Measurements from ENCODE around the gene IL1RAPL2. TPM values are rescaled to one million over a fixed set of nuclear protein-coding genes. Genes with fewer than 3 reads are reported as not detected.

The IL1RAPL2 gene
- polyA plus RNA-seq, 2 donors: not detected

- Histone ChIP-seq H3K27me3 (ENCODE audit: control insufficient read depth in 1 of 2, insufficient read depth in 2 of 2, low read length in 2 of 2) (no peaks in the 10 kb centered on the region), H3K4me3 (ENCODE audit: low read depth in 1 of 2, low read length in 2 of 2) (no peak overlapping the region), H3K27ac (ENCODE audit: low read depth in 2 of 2, low read length in 1 of 2) (no peak overlapping the region), H3K9me3 (ENCODE audit: control insufficient read depth in 2 of 2, insufficient read depth in 1 of 2, low read depth in 1 of 2, low read length in 1 of 2) (no peaks in the 10 kb centered on the region), H3K36me3 (ENCODE audit: control insufficient read depth in 2 of 2, insufficient read depth in 2 of 2, low read length in 1 of 2) (no peaks in the 10 kb centered on the region), H3K4me1 (ENCODE audit: control insufficient read depth in 2 of 2, insufficient read depth in 2 of 2, low read length in 1 of 2) (no peaks in the 10 kb centered on the region)
- WGBS, 2 donors: 63 to 68% methylated on average over 5 of the region's 5 CpGs
Measured at GRCh38 chrX:105552395-105552794, 986.4 kb downstream of the IL1RAPL2 start.

GRCh38 chrX:105553118-105553517 is 987.1 kb downstream of the IL1RAPL2 start:
- no peaks in the 10 kb centered on the region for H3K9me3 ChIP-seq (ENCODE audit: control insufficient read depth in 2 of 2, insufficient read depth in 1 of 2, low read depth in 1 of 2, low read length in 1 of 2)
- H3K36me3 ChIP-seq (ENCODE audit: control insufficient read depth in 2 of 2, insufficient read depth in 2 of 2, low read length in 1 of 2): no peaks in the 10 kb centered on the region
- H3K4me3 ChIP-seq (ENCODE audit: low read depth in 1 of 2, low read length in 2 of 2): no peak overlapping the region
- H3K27ac ChIP-seq (ENCODE audit: low read depth in 2 of 2, low read length in 1 of 2): no peak overlapping the region
- no peaks in the 10 kb centered on the region for H3K4me1 ChIP-seq (ENCODE audit: control insufficient read depth in 2 of 2, insufficient read depth in 2 of 2, low read length in 1 of 2)
- H3K27me3 ChIP-seq (ENCODE audit: control insufficient read depth in 1 of 2, insufficient read depth in 2 of 2, low read length in 2 of 2): no peaks in the 10 kb centered on the region
- 39 to 59% methylated on average over 1 of the region's 1 CpG for WGBS, 2 donors

DNA sequence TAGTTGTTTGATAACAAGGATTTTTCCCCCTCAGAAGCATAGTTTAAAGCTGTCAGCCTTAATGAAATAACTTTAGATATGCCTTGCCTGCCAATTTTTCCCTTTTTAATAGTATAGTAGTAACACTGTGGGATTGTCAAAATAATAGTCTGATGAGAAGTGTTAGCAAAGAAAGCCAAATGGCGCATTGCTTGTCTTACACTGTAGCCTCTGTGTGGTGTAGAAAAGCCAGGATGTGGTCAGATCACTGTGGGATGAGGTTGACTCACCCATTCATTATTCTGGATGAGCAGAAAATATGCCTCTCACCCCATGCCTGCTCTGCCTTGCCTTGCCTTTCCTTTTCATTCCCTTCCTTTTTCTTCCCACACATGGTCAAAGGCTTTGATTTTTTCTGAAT is 998.5 kb downstream of the IL1RAPL2 start:
- Histone ChIP-seq H3K4me1 (ENCODE audit: control insufficient read depth in 2 of 2, insufficient read depth in 2 of 2, low read length in 1 of 2) (no peaks in the 10 kb centered on the region), H3K27me3 (ENCODE audit: control insufficient read depth in 1 of 2, insufficient read depth in 2 of 2, low read length in 2 of 2) (peaks cover 0 to 4% of the 10 kb centered on the region in 2 donors), H3K27ac (ENCODE audit: low read depth in 2 of 2, low read length in 1 of 2) (no peak overlapping the region), H3K9me3 (ENCODE audit: control insufficient read depth in 2 of 2, insufficient read depth in 1 of 2, low read depth in 1 of 2, low read length in 1 of 2) (no peaks in the 10 kb centered on the region), H3K4me3 (ENCODE audit: low read depth in 1 of 2, low read length in 2 of 2) (no peak overlapping the region), H3K36me3 (ENCODE audit: control insufficient read depth in 2 of 2, insufficient read depth in 2 of 2, low read length in 1 of 2) (no peaks in the 10 kb centered on the region)
- WGBS, 2 donors: 50 to 64% methylated on average over 1 of the region's 1 CpG

GRCh38 chrX:105565856-105566255 is 999.9 kb downstream of the IL1RAPL2 start:
- Histone ChIP-seq H3K27me3 (ENCODE audit: control insufficient read depth in 1 of 2, insufficient read depth in 2 of 2, low read length in 2 of 2) (peaks cover 0 to 2% of the 10 kb centered on the region in 2 donors), H3K9me3 (ENCODE audit: control insufficient read depth in 2 of 2, insufficient read depth in 1 of 2, low read depth in 1 of 2, low read length in 1 of 2) (no peaks in the 10 kb centered on the region), H3K36me3 (ENCODE audit: control insufficient read depth in 2 of 2, insufficient read depth in 2 of 2, low read length in 1 of 2) (no peaks in the 10 kb centered on the region), H3K27ac (ENCODE audit: low read depth in 2 of 2, low read length in 1 of 2) (no peak overlapping the region), H3K4me3 (ENCODE audit: low read depth in 1 of 2, low read length in 2 of 2) (no peak overlapping the region), H3K4me1 (ENCODE audit: control insufficient read depth in 2 of 2, insufficient read depth in 2 of 2, low read length in 1 of 2) (no peaks in the 10 kb centered on the region)
- 43 to 55% methylated on average over 2 of the region's 2 CpGs for WGBS, 2 donors

- Histone ChIP-seq H3K36me3 (ENCODE audit: control insufficient read depth in 2 of 2, insufficient read depth in 2 of 2, low read length in 1 of 2) (no peaks in the 10 kb centered on the region), H3K4me1 (ENCODE audit: control insufficient read depth in 2 of 2, insufficient read depth in 2 of 2, low read length in 1 of 2) (no peaks in the 10 kb centered on the region), H3K9me3 (ENCODE audit: control insufficient read depth in 2 of 2, insufficient read depth in 1 of 2, low read depth in 1 of 2, low read length in 1 of 2) (no peaks in the 10 kb centered on the region), H3K27me3 (ENCODE audit: control insufficient read depth in 1 of 2, insufficient read depth in 2 of 2, low read length in 2 of 2) (peaks cover 0 to 2% of the 10 kb centered on the region in 2 donors), H3K27ac (ENCODE audit: low read depth in 2 of 2, low read length in 1 of 2) (no peak overlapping the region), H3K4me3 (ENCODE audit: low read depth in 1 of 2, low read length in 2 of 2) (no peak overlapping the region)
Measured at GRCh38 chrX:105567082-105567481, 1001.1 kb downstream of the IL1RAPL2 start.

GRCh38 chrX:105608745-105609144 is 1042.7 kb downstream of the IL1RAPL2 start:
- Histone ChIP-seq H3K9me3 (ENCODE audit: control insufficient read depth in 2 of 2, insufficient read depth in 1 of 2, low read depth in 1 of 2, low read length in 1 of 2) (peaks cover 0 to 2% of the 10 kb centered on the region in 2 donors), H3K36me3 (ENCODE audit: control insufficient read depth in 2 of 2, insufficient read depth in 2 of 2, low read length in 1 of 2) (no peaks in the 10 kb centered on the region), H3K27ac (ENCODE audit: low read depth in 2 of 2, low read length in 1 of 2) (no peak overlapping the region), H3K4me1 (ENCODE audit: control insufficient read depth in 2 of 2, insufficient read depth in 2 of 2, low read length in 1 of 2) (no peaks in the 10 kb centered on the region), H3K4me3 (ENCODE audit: low read depth in 1 of 2, low read length in 2 of 2) (no peak overlapping the region), H3K27me3 (ENCODE audit: control insufficient read depth in 1 of 2, insufficient read depth in 2 of 2, low read length in 2 of 2) (no peaks in the 10 kb centered on the region)
- 63 to 71% methylated on average over 2 of the region's 2 CpGs for WGBS, 2 donors

DNA sequence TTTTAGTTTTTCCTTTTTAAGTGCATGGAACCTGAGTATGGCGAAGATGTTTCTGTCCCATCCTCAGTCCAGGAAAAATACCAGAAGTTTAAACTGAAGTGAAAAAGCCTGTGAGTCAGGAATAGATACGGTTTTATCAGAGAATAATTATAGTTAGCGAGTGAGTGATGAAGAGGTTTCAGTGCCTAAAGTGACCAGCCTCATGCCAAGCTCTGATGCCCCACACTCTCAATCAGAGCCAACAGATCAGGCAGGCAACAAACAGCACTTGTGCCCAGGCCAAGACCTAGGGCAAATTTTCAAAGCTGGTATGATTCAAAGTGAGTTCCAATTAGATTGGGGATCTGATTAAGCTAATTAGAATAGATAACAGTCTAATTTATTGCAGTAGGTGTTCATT is 1043.5 kb downstream of the IL1RAPL2 start:
- 77 to 88% methylated on average over 3 of the region's 3 CpGs for WGBS, 2 donors
- Histone ChIP-seq H3K27ac (ENCODE audit: low read depth in 2 of 2, low read length in 1 of 2) (no peak overlapping the region), H3K9me3 (ENCODE audit: control insufficient read depth in 2 of 2, insufficient read depth in 1 of 2, low read depth in 1 of 2, low read length in 1 of 2) (peaks cover 0 to 2% of the 10 kb centered on the region in 2 donors), H3K27me3 (ENCODE audit: control insufficient read depth in 1 of 2, insufficient read depth in 2 of 2, low read length in 2 of 2) (no peaks in the 10 kb centered on the region), H3K36me3 (ENCODE audit: control insufficient read depth in 2 of 2, insufficient read depth in 2 of 2, low read length in 1 of 2) (no peaks in the 10 kb centered on the region), H3K4me1 (ENCODE audit: control insufficient read depth in 2 of 2, insufficient read depth in 2 of 2, low read length in 1 of 2) (no peaks in the 10 kb centered on the region), H3K4me3 (ENCODE audit: low read depth in 1 of 2, low read length in 2 of 2) (no peak overlapping the region)

DNA sequence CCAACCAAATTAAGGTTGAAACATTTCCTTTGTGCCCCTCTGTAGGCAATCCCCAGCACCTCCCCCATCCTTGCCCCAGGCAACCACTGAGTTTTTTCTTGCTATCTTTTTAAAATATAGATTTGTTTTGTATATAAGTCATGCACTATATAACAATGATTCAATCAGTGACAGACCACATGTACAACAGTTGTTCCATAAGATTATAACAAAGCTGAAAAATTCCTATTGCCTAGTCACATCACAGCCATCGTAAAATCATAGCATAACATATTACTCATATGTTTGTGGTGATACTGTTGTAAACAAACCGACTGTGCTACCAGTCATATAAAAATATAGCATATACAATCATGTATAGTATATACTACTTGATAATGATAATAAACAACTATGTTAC is 1044.4 kb downstream of the IL1RAPL2 start:
- Histone ChIP-seq H3K36me3 (ENCODE audit: control insufficient read depth in 2 of 2, insufficient read depth in 2 of 2, low read length in 1 of 2) (no peaks in the 10 kb centered on the region), H3K4me1 (ENCODE audit: control insufficient read depth in 2 of 2, insufficient read depth in 2 of 2, low read length in 1 of 2) (no peaks in the 10 kb centered on the region), H3K27me3 (ENCODE audit: control insufficient read depth in 1 of 2, insufficient read depth in 2 of 2, low read length in 2 of 2) (no peaks in the 10 kb centered on the region), H3K4me3 (ENCODE audit: low read depth in 1 of 2, low read length in 2 of 2) (no peak overlapping the region), H3K9me3 (ENCODE audit: control insufficient read depth in 2 of 2, insufficient read depth in 1 of 2, low read depth in 1 of 2, low read length in 1 of 2) (peaks cover 0 to 2% of the 10 kb centered on the region in 2 donors), H3K27ac (ENCODE audit: low read depth in 2 of 2, low read length in 1 of 2) (no peak overlapping the region)
- 59 to 68% methylated on average over 2 of the region's 2 CpGs for WGBS, 2 donors

- H3K36me3 ChIP-seq (ENCODE audit: control insufficient read depth in 2 of 2, insufficient read depth in 2 of 2, low read length in 1 of 2): no peaks in the 10 kb centered on the region
- 59 to 63% methylated on average over 3 of the region's 3 CpGs for WGBS, 2 donors
Measured at GRCh38 chrX:105618393-105619101, 1052.5 kb downstream of the IL1RAPL2 start.

DNA sequence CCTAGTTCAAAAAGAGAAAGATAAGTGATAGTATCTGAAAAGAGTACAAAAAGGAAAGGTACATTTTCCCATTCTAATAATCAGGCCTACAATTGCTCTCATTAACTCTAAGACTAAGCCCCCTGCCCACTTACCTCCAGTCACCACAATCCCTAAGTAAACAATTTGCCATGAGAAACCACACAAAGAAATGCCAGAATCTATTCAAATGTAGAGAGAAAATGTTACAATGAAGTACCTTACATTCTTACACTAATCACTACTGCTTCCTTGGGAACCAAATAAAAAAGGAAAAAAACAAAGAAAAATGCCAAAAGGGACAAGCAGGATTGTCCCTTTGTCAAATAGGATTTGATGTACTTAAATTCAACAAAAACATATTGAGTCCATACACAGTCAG is 1068.2 kb downstream of the IL1RAPL2 start:
- Histone ChIP-seq H3K36me3 (ENCODE audit: control insufficient read depth in 2 of 2, insufficient read depth in 2 of 2, low read length in 1 of 2) (no peaks in the 10 kb centered on the region), H3K4me1 (ENCODE audit: control insufficient read depth in 2 of 2, insufficient read depth in 2 of 2, low read length in 1 of 2) (no peaks in the 10 kb centered on the region), H3K9me3 (ENCODE audit: control insufficient read depth in 2 of 2, insufficient read depth in 1 of 2, low read depth in 1 of 2, low read length in 1 of 2) (no peaks in the 10 kb centered on the region), H3K27ac (ENCODE audit: low read depth in 2 of 2, low read length in 1 of 2) (no peak overlapping the region), H3K4me3 (ENCODE audit: low read depth in 1 of 2, low read length in 2 of 2) (no peak overlapping the region), H3K27me3 (ENCODE audit: control insufficient read depth in 1 of 2, insufficient read depth in 2 of 2, low read length in 2 of 2) (no peaks in the 10 kb centered on the region)

More at GRCh38 chrX:105618393-105619101, 1052.5 kb downstream of the IL1RAPL2 start:
- no peaks in the 10 kb centered on the region for H3K27me3 ChIP-seq (ENCODE audit: control insufficient read depth in 1 of 2, insufficient read depth in 2 of 2, low read length in 2 of 2)
- no peak overlapping the region for H3K4me3 ChIP-seq (ENCODE audit: low read depth in 1 of 2, low read length in 2 of 2)
- no peak overlapping the region for H3K27ac ChIP-seq (ENCODE audit: low read depth in 2 of 2, low read length in 1 of 2)
- no peaks in the 10 kb centered on the region for H3K4me1 ChIP-seq (ENCODE audit: control insufficient read depth in 2 of 2, insufficient read depth in 2 of 2, low read length in 1 of 2)
- peaks cover 0 to under 1% of the 10 kb centered on the region in 2 donors for H3K9me3 ChIP-seq (ENCODE audit: control insufficient read depth in 2 of 2, insufficient read depth in 1 of 2, low read depth in 1 of 2, low read length in 1 of 2)

Data from esophagus (tissue), 2 donors.